HL-60 (cell line): Measurements from ENCODE around the gene HNRNPF.
A peak's percentile ranks its signal among the peaks of the same experiment; 100 is the strongest.

ENCODE experiments used
- DNase-seq, 2 experiments: peaks; one replicate each; pipeline ENCODE4 v3.0.0-alpha.2; 2010 to 2020; ENCODE audit warnings: low read depth in 1 of 2, low spot score in 1 of 2
- H3K27ac ChIP-seq: fragments of 250-450 bp; sonication (Bioruptor Pico); replicated peaks from 2 replicates; pipeline ENCODE4 v1.5.1; 2020; ENCODE audit warnings: mild to moderate bottlenecking, moderate library complexity
- H3K27me3 ChIP-seq: fragments of 250-450 bp; sonication (Bioruptor Pico); 2 replicates; pipeline ENCODE4 v1.5.1; 2021; ENCODE audit warnings: mild to moderate bottlenecking, moderate library complexity; ENCODE audit not compliant: insufficient read depth, poor library complexity, severe bottlenecking
- H3K4me3 ChIP-seq: replicated peaks from 2 replicates; pipeline ENCODE4 v1.5.1; 2011; ENCODE audit warnings: mild to moderate bottlenecking, control low read depth, low read length; ENCODE audit not compliant: insufficient read depth
- GABPA ChIP-seq: IDR thresholded peaks from 2 replicates; pipeline ENCODE4 v1.6.1; 2012; ENCODE audit warnings: low read depth
- POLR2AphosphoS5 ChIP-seq: IDR thresholded peaks from 2 replicates; pipeline ENCODE4 v1.6.1; 2012; ENCODE audit warnings: low read depth
- SPI1 ChIP-seq: IDR thresholded peaks from 2 replicates; pipeline ENCODE4 v1.6.1; 2012; ENCODE audit warnings: low read depth, mild to moderate bottlenecking, borderline replicate concordance
- TF ChIP-seq, protein P1 (sequence below): IDR thresholded peaks from one replicate; pipeline ENCODE4 v1.5.1; 2011; ENCODE audit warnings: low read length, control low read depth, inconsistent platforms; ENCODE audit not compliant: insufficient read depth
- TF ChIP-seq, protein P2 (sequence below): IDR thresholded peaks from 2 replicates; pipeline ENCODE4 v1.6.1; 2012; ENCODE audit warnings: low read depth; ENCODE audit not compliant: insufficient replicate concordance

Gene HNRNPF

DNA sequence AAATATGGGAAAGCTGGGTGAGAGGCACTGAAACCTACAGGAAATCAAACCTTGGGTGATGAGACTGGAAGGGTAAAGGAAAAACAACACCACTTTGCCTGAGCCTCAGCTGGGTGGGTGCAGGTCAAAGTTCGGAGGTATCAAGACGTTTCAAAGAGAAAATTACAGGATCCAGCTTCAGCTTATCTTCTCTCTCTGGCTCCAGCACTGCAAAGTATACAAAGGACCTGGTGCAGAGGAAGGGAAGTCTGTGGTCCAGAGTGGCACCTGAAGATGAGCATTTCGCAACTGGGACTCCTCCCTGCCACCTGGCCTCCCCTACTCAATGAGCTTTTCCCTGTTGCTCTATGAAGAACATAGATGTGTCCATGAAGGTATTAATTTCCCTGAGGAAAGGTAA lies 44.0 kb downstream of the HNRNPF start:
- no peak overlapping the region for H3K27ac ChIP-seq
- DNase-seq, result no peak
- TF ChIP-seq, protein P1, sequence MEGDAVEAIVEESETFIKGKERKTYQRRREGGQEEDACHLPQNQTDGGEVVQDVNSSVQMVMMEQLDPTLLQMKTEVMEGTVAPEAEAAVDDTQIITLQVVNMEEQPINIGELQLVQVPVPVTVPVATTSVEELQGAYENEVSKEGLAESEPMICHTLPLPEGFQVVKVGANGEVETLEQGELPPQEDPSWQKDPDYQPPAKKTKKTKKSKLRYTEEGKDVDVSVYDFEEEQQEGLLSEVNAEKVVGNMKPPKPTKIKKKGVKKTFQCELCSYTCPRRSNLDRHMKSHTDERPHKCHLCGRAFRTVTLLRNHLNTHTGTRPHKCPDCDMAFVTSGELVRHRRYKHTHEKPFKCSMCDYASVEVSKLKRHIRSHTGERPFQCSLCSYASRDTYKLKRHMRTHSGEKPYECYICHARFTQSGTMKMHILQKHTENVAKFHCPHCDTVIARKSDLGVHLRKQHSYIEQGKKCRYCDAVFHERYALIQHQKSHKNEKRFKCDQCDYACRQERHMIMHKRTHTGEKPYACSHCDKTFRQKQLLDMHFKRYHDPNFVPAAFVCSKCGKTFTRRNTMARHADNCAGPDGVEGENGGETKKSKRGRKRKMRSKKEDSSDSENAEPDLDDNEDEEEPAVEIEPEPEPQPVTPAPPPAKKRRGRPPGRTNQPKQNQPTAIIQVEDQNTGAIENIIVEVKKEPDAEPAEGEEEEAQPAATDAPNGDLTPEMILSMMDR, result no peak
- no peak for TF ChIP-seq GABPA
- TF ChIP-seq, protein P2, sequence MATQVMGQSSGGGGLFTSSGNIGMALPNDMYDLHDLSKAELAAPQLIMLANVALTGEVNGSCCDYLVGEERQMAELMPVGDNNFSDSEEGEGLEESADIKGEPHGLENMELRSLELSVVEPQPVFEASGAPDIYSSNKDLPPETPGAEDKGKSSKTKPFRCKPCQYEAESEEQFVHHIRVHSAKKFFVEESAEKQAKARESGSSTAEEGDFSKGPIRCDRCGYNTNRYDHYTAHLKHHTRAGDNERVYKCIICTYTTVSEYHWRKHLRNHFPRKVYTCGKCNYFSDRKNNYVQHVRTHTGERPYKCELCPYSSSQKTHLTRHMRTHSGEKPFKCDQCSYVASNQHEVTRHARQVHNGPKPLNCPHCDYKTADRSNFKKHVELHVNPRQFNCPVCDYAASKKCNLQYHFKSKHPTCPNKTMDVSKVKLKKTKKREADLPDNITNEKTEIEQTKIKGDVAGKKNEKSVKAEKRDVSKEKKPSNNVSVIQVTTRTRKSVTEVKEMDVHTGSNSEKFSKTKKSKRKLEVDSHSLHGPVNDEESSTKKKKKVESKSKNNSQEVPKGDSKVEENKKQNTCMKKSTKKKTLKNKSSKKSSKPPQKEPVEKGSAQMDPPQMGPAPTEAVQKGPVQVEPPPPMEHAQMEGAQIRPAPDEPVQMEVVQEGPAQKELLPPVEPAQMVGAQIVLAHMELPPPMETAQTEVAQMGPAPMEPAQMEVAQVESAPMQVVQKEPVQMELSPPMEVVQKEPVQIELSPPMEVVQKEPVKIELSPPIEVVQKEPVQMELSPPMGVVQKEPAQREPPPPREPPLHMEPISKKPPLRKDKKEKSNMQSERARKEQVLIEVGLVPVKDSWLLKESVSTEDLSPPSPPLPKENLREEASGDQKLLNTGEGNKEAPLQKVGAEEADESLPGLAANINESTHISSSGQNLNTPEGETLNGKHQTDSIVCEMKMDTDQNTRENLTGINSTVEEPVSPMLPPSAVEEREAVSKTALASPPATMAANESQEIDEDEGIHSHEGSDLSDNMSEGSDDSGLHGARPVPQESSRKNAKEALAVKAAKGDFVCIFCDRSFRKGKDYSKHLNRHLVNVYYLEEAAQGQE, result no peak
- TF ChIP-seq SPI1, result no peak
- no peak for TF ChIP-seq POLR2AphosphoS5
- no peaks in the 10 kb centered on the region for H3K27me3 ChIP-seq
- no peak overlapping the region for H3K4me3 ChIP-seq

DNA sequence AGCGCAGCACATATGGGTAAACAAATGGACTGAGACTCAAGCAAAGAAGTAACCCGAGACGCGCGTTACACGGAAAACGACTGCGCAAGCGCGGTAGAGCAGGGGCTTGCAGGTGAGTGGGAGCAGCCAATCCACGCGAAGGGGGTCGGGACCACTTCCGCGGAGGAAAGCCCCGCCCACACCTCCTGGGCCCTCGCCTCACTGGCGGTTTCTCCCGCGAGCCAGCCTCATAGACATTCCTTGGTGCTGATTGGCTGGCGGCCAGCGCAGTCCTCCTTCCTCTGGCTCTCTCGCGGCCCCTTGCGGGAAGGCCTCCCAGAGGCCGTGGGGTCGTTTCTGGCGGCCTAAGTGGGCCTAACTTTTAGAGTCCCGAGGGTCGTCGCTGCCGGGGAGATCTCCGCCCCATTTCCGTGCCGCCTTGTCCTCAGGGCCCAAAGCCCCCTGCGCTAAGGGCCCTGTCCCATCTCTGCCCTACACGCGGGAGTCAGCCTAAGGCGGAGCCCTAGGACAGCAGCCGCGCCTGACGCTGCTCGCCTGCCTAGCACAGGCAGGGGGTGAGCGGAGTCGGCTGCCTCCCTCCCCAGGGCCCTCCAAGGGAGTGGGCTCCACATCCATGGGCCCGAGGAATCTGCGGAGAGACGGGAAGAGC lies 46.7 kb downstream of the HNRNPF start:
- TF ChIP-seq GABPA (no peak), POLR2AphosphoS5 (no peak; the same call in 1 of the 2 replicates), SPI1 (no peak)
- TF ChIP-seq, protein P2, result no peak
- TF ChIP-seq, protein P1, result no peak
- DNase-seq, result peak; percentile 72 to 84
- H3K27ac ChIP-seq, result no peak overlapping the region; the same call in 1 of the 2 replicates
- no peaks in the 10 kb centered on the region for H3K27me3 ChIP-seq
- H3K4me3 ChIP-seq, result peak overlapping the region; percentile 41

DNA sequence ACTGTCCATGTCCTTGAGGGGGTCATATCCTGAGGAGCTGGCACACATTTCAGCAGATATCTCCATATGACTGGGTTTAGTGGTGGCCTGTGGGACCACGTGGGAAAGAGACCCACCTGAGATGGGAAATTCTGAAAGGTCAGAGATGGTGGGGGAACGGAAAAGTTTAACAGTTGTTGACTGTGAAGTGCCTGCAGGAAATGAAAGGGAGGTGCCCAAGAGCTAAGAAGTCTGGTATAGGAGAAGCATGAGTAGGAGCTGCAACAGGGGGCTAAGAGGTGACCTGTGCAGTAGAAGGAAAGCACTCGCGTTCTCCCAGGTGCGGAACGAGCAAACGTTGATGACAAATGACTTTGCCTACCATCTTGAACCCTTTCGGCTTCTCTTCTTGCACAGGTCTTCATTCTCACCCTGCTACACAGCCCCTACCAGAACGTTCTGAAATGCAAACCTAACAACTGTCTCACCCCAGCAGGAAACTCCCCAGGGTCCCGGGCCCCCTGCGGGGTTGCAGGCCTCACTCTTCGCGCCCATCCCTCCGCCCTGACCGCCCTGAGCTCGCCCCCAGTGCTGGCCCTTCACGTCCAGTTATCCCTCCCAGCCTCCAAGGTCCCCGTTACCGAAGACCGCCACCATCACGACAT lies 47.3 kb downstream of the HNRNPF start:
- DNase-seq, result no peak
- Histone ChIP-seq H3K4me3 (peak overlapping the region; percentile 41), H3K27ac (no peak overlapping the region), H3K27me3 (no peaks in the 10 kb centered on the region)
- TF ChIP-seq, protein P2, result no peak
- TF ChIP-seq GABPA (no peak), POLR2AphosphoS5 (no peak), SPI1 (no peak)
- TF ChIP-seq, protein P1, result no peak
